OCI-LY3 (cell line): ENCODE data around the gene LCN1.

ENCODE experiments used
- CTCF ChIP-seq: fragments of 200-600, 300-600 bp; sonication (generic); IDR thresholded peaks from 2 replicates; pipeline ENCODE4 v1.5.1; 2014; ENCODE audit warnings: antibody characterized with exemption, low read length, low read depth
- EZH2phosphoT487 ChIP-seq: fragments of 200-600 bp; shearing (Covaris generic); IDR thresholded peaks from 2 replicates; pipeline ENCODE4 v1.6.1; 2018; ENCODE audit warnings: antibody characterized with exemption, mixed run types, low read depth

- TF ChIP-seq CTCF (no peak), EZH2phosphoT487 (no peak)
Measured at GRCh38 chr9:135484460-135485277, 36.6 kb upstream of the LCN1 start.
